GM23338 (cell line): ENCODE data around the gene ZNF716. TPM values are rescaled to one million over a fixed set of nuclear protein-coding genes. Genes with fewer than 3 reads are reported as not detected.

ENCODE experiments used
- ATAC-seq: fragments of 200-7000 bp; cut with Tn5 transposase; 3 replicates; pipeline ENCODE4 v1.9.1; 2020
- DNase-seq: peaks from one replicate; pipeline ENCODE4 v3.0.0-alpha.2; 2015; ENCODE audit warnings: low spot score
- H2AFZ ChIP-seq: fragments of 200-600 bp; sonication (generic); 2 replicates; pipeline ENCODE4 v1.8.0; 2016; ENCODE audit warnings: antibody characterized with exemption, mild to moderate bottlenecking, moderate library complexity
- H3F3A ChIP-seq: fragments of 200-600 bp; sonication (generic); replicated peaks from 2 replicates; pipeline ENCODE4 v1.8.0; 2017; ENCODE audit warnings: antibody characterized with exemption, mixed run types, low read depth
- H3K27ac ChIP-seq: fragments of 200-600 bp; sonication (generic); 2 replicates; pipeline ENCODE4 v1.6.1; 2016; ENCODE audit warnings: low read depth
- H3K27me3 ChIP-seq: fragments of 200-600 bp; sonication (generic); 2 replicates; pipeline ENCODE4 v1.8.0; 2016; ENCODE audit warnings: mild to moderate bottlenecking, mixed run types, moderate library complexity; ENCODE audit not compliant: insufficient read depth
- H3K36me3 ChIP-seq: fragments of 200-600 bp; sonication (generic); 2 replicates; pipeline ENCODE4 v1.8.0; 2016; ENCODE audit warnings: mild to moderate bottlenecking; ENCODE audit not compliant: insufficient read depth
- H3K4me1 ChIP-seq: fragments of 200-600 bp; sonication (generic); 2 replicates; pipeline ENCODE4 v1.8.0; 2016; ENCODE audit warnings: mild to moderate bottlenecking, moderate library complexity; ENCODE audit not compliant: insufficient read depth
- H3K4me2 ChIP-seq: fragments of 200-600 bp; sonication (generic); 2 replicates; pipeline ENCODE4 v1.7.1; 2017; ENCODE audit warnings: mixed run types
- H3K4me3 ChIP-seq: fragments of 200-600 bp; sonication (generic); 2 replicates; pipeline ENCODE4 v1.6.1; 2016; ENCODE audit warnings: mixed run types
- H3K79me2 ChIP-seq: fragments of 200-600 bp; sonication (generic); replicated peaks from 2 replicates; pipeline ENCODE4 v1.8.0; 2017; ENCODE audit warnings: mild to moderate bottlenecking; ENCODE audit not compliant: insufficient read depth
- H3K9me2 ChIP-seq: fragments of 200-600 bp; sonication (generic); 2 replicates; pipeline ENCODE4 v1.8.0; 2017; ENCODE audit not compliant: insufficient read depth
- H4K20me1 ChIP-seq: fragments of 200-600 bp; sonication (generic); replicated peaks from 2 replicates; pipeline ENCODE4 v1.8.0; 2017; ENCODE audit warnings: mild to moderate bottlenecking; ENCODE audit not compliant: insufficient read depth
- H3K27ac Mint-ChIP-seq: 2 replicates; pipeline ENCODE4 v1.8.0; 2020; ENCODE audit warnings: inconsistent platforms, mild to moderate bottlenecking, moderate library complexity, mixed read lengths
- H3K27me3 Mint-ChIP-seq: 3 replicates; pipeline ENCODE4 v1.8.0; 2022; ENCODE audit warnings: low read depth, mild to moderate bottlenecking, moderate library complexity, mixed read lengths, inconsistent platforms; ENCODE audit not compliant: insufficient read depth, poor library complexity
- H3K36me3 Mint-ChIP-seq: 3 replicates; pipeline ENCODE4 v1.8.0; 2021; ENCODE audit warnings: low read depth, mild to moderate bottlenecking, inconsistent platforms, moderate library complexity, mixed read lengths
- H3K4me1 Mint-ChIP-seq: 3 replicates; pipeline ENCODE4 v1.8.0; 2020; ENCODE audit warnings: mild to moderate bottlenecking, inconsistent platforms, mixed read lengths
- H3K4me3 Mint-ChIP-seq: 3 replicates; pipeline ENCODE4 v1.8.0; 2021; ENCODE audit warnings: moderate library complexity, mild to moderate bottlenecking, inconsistent platforms, mixed read lengths
- H3K9me3 Mint-ChIP-seq: 3 replicates; pipeline ENCODE4 v1.8.0; 2020; ENCODE audit warnings: moderate library complexity, mild to moderate bottlenecking, inconsistent platforms, mixed read lengths
- CREB1 ChIP-seq: fragments of 250-450 bp; sonication (Bioruptor Pico); IDR thresholded peaks from 2 replicates; pipeline ENCODE4 v1.5.0; 2020; ENCODE audit warnings: low read depth, mild to moderate bottlenecking, moderate library complexity
- EZH2 ChIP-seq: fragments of 200-600 bp; sonication (generic); IDR thresholded peaks from one replicate; pipeline ENCODE4 v1.8.0; 2017; ENCODE audit warnings: antibody characterized with exemption, mild to moderate bottlenecking, low read depth; ENCODE audit not compliant: unreplicated experiment
- EZH2phosphoT487 ChIP-seq: fragments of 200-600 bp; sonication (generic); IDR thresholded peaks from one replicate; pipeline ENCODE4 v1.8.1; 2018; ENCODE audit warnings: antibody characterized with exemption; ENCODE audit not compliant: unreplicated experiment
- JUNB ChIP-seq: IDR thresholded peaks from one replicate; pipeline ENCODE4 v1.6.1; 2016; ENCODE audit warnings: antibody characterized with exemption; ENCODE audit not compliant: unreplicated experiment
- NANOG ChIP-seq: IDR thresholded peaks from 2 replicates; pipeline ENCODE4 v1.6.1; 2016; ENCODE audit warnings: antibody characterized with exemption, borderline replicate concordance
- POLR2AphosphoS5 ChIP-seq: IDR thresholded peaks from 2 replicates; pipeline ENCODE4 v1.6.1; 2016; ENCODE audit warnings: antibody characterized with exemption, low read depth
- STAT1 ChIP-seq: IDR thresholded peaks from one replicate; pipeline ENCODE4 v1.6.1; 2016; ENCODE audit warnings: antibody characterized with exemption; ENCODE audit not compliant: unreplicated experiment
- ZNF114 ChIP-seq: fragments of 250-450 bp; sonication (Bioruptor Pico); IDR thresholded peaks from 2 replicates; pipeline ENCODE4 v1.5.0; 2020; ENCODE audit warnings: mild to moderate bottlenecking, moderate library complexity
- ZNF331 ChIP-seq: fragments of 250-450 bp; sonication (Bioruptor Pico); IDR thresholded peaks from 2 replicates; pipeline ENCODE4 v1.5.0; 2020; ENCODE audit warnings: low read depth, mild to moderate bottlenecking, moderate library complexity
- polyA plus RNA-seq: library from polyadenylated mRNA; unstranded; fragments of >200 nt; fragmentation: Nextera tagmentation; extraction: Ambion mirVana; gene quantifications from 2 replicates; pipeline ENCODE4 v1.2.1, GENCODE V29; 2016
- total RNA-seq: library from RNA; depleted of rRNA; stranded (reverse); fragments of >200 nt; shearing (Covaris generic); gene quantifications from 2 replicates; pipeline ENCODE4 v1.2.3, GENCODE V29; 2014
- TF ChIP-seq, protein P1 (sequence below): IDR thresholded peaks from one replicate; pipeline ENCODE4 v1.6.1; 2018; ENCODE audit warnings: antibody characterized with exemption; ENCODE audit not compliant: unreplicated experiment
- TF ChIP-seq, protein P2 (sequence below): fragments of 250-450 bp; sonication (Bioruptor Pico); IDR thresholded peaks from 2 replicates; pipeline ENCODE4 v1.5.0; 2020; ENCODE audit warnings: mild to moderate bottlenecking, moderate library complexity
- TF ChIP-seq, protein P3 (sequence below), 2 experiments: fragments of 200-600 bp in 1 of 2; sonication (generic) in 1 of 2; conservative IDR thresholded peaks; 2 replicates each; pipeline versions ENCODE4 v1.5.1 to v1.6.1; 2016 to 2017; ENCODE audit warnings: antibody characterized with exemption in 2 of 2, low read depth in 2 of 2, mild to moderate bottlenecking in 2 of 2, moderate library complexity in 1 of 2
- TF ChIP-seq, protein P4 (sequence below): IDR thresholded peaks from 2 replicates; pipeline ENCODE4 v1.6.1; 2016; ENCODE audit warnings: antibody characterized with exemption

The ZNF716 gene
- total and polyA plus RNA-seq, 2 experiments from 2014 or later = not detected

DNA sequence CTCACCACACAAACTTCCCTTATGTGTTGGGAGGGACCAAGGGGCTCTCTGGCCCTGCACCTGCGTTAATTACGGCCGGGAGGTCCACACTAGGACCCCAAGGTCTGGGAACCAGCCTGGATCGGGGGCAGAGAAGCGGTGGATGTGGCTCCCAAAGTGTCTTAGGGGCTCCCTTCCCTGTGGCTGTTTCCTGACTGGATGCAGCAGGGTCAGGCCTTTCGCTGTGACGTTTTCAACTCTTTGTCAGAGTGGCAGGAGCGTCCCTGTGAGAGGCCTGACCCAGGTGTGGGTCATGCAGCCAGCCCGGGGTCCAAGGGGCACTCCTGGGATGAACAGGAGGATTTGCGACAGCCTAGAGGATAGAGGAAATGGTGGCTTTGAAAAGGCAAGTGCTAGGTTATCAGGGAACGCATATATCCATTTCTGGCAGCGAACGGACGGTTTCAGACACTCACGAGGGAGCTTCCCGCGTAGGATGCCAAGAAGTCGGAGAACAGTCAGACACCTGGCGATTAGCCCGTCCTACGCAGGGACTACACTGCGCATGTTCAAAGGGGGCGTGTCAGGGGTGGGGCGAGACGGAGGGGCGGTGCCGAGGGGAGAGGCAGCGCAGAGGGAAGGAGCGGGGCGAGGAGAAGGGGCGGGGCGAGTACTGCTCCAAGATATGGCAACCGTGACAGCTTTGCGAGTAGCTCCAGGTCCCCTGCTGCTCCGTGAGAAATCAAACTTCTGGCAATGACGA lies 46.2 kb upstream of the ZNF716 start:
- H3K36me3 Mint-ChIP-seq = peaks cover 38% of the 10 kb centered on the region
- H2AFZ ChIP-seq = no peak overlapping the region
- H3K4me1 ChIP-seq = no peaks in the 10 kb centered on the region
- H3K27me3 Mint-ChIP-seq = peaks cover 3% of the 10 kb centered on the region
- no peaks in the 10 kb centered on the region; the same call in 1 of the 2 replicates for H3K36me3 ChIP-seq
- H3K4me1 Mint-ChIP-seq = no peaks in the 10 kb centered on the region
- H3K79me2 ChIP-seq = no peaks in the 10 kb centered on the region
- no peak overlapping the region for H3K27ac Mint-ChIP-seq
- no peak for ATAC-seq
- H4K20me1 ChIP-seq = no peaks in the 10 kb centered on the region
- no peak overlapping the region for H3K4me3 Mint-ChIP-seq
- no peak overlapping the region for H3K4me2 ChIP-seq
- no peaks in the 10 kb centered on the region for H3K9me2 ChIP-seq
- TF ChIP-seq POLR2AphosphoS5 = no peak
- TF ChIP-seq STAT1 = no peak
- no peak for TF ChIP-seq NANOG
- no peak for TF ChIP-seq ZNF114
- TF ChIP-seq, protein P1, sequence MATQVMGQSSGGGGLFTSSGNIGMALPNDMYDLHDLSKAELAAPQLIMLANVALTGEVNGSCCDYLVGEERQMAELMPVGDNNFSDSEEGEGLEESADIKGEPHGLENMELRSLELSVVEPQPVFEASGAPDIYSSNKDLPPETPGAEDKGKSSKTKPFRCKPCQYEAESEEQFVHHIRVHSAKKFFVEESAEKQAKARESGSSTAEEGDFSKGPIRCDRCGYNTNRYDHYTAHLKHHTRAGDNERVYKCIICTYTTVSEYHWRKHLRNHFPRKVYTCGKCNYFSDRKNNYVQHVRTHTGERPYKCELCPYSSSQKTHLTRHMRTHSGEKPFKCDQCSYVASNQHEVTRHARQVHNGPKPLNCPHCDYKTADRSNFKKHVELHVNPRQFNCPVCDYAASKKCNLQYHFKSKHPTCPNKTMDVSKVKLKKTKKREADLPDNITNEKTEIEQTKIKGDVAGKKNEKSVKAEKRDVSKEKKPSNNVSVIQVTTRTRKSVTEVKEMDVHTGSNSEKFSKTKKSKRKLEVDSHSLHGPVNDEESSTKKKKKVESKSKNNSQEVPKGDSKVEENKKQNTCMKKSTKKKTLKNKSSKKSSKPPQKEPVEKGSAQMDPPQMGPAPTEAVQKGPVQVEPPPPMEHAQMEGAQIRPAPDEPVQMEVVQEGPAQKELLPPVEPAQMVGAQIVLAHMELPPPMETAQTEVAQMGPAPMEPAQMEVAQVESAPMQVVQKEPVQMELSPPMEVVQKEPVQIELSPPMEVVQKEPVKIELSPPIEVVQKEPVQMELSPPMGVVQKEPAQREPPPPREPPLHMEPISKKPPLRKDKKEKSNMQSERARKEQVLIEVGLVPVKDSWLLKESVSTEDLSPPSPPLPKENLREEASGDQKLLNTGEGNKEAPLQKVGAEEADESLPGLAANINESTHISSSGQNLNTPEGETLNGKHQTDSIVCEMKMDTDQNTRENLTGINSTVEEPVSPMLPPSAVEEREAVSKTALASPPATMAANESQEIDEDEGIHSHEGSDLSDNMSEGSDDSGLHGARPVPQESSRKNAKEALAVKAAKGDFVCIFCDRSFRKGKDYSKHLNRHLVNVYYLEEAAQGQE = no peak
- TF ChIP-seq EZH2 = no peak
- TF ChIP-seq EZH2phosphoT487 = no peak
- TF ChIP-seq ZNF331 (CRISPR knock-in tag) = no peak
- TF ChIP-seq JUNB = no peak
- TF ChIP-seq, protein P2, sequence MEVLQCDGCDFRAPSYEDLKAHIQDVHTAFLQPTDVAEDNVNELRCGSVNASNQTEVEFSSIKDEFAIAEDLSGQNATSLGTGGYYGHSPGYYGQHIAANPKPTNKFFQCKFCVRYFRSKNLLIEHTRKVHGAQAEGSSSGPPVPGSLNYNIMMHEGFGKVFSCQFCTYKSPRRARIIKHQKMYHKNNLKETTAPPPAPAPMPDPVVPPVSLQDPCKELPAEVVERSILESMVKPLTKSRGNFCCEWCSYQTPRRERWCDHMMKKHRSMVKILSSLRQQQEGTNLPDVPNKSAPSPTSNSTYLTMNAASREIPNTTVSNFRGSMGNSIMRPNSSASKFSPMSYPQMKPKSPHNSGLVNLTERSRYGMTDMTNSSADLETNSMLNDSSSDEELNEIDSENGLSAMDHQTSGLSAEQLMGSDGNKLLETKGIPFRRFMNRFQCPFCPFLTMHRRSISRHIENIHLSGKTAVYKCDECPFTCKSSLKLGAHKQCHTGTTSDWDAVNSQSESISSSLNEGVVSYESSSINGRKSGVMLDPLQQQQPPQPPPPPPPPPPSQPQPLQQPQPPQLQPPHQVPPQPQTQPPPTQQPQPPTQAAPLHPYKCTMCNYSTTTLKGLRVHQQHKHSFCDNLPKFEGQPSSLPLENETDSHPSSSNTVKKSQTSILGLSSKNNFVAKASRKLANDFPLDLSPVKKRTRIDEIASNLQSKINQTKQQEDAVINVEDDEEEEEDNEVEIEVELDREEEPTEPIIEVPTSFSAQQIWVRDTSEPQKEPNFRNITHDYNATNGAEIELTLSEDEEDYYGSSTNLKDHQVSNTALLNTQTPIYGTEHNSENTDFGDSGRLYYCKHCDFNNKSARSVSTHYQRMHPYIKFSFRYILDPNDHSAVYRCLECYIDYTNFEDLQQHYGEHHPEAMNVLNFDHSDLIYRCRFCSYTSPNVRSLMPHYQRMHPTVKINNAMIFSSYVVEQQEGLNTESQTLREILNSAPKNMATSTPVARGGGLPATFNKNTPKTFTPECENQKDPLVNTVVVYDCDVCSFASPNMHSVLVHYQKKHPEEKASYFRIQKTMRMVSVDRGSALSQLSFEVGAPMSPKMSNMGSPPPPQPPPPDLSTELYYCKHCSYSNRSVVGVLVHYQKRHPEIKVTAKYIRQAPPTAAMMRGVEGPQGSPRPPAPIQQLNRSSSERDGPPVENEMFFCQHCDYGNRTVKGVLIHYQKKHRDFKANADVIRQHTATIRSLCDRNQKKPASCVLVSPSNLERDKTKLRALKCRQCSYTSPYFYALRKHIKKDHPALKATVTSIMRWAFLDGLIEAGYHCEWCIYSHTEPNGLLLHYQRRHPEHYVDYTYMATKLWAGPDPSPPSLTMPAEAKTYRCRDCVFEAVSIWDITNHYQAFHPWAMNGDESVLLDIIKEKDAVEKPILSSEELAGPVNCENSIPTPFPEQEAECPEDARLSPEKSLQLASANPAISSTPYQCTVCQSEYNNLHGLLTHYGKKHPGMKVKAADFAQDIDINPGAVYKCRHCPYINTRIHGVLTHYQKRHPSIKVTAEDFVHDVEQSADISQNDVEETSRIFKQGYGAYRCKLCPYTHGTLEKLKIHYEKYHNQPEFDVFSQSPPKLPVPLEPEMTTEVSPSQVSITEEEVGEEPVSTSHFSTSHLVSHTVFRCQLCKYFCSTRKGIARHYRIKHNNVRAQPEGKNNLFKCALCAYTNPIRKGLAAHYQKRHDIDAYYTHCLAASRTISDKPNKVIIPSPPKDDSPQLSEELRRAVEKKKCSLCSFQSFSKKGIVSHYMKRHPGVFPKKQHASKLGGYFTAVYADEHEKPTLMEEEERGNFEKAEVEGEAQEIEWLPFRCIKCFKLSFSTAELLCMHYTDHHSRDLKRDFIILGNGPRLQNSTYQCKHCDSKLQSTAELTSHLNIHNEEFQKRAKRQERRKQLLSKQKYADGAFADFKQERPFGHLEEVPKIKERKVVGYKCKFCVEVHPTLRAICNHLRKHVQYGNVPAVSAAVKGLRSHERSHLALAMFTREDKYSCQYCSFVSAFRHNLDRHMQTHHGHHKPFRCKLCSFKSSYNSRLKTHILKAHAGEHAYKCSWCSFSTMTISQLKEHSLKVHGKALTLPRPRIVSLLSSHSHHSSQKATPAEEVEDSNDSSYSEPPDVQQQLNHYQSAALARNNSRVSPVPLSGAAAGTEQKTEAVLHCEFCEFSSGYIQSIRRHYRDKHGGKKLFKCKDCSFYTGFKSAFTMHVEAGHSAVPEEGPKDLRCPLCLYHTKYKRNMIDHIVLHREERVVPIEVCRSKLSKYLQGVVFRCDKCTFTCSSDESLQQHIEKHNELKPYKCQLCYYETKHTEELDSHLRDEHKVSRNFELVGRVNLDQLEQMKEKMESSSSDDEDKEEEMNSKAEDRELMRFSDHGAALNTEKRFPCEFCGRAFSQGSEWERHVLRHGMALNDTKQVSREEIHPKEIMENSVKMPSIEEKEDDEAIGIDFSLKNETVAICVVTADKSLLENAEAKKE (CRISPR knock-in tag) = no peak
- TF ChIP-seq, protein P3, sequence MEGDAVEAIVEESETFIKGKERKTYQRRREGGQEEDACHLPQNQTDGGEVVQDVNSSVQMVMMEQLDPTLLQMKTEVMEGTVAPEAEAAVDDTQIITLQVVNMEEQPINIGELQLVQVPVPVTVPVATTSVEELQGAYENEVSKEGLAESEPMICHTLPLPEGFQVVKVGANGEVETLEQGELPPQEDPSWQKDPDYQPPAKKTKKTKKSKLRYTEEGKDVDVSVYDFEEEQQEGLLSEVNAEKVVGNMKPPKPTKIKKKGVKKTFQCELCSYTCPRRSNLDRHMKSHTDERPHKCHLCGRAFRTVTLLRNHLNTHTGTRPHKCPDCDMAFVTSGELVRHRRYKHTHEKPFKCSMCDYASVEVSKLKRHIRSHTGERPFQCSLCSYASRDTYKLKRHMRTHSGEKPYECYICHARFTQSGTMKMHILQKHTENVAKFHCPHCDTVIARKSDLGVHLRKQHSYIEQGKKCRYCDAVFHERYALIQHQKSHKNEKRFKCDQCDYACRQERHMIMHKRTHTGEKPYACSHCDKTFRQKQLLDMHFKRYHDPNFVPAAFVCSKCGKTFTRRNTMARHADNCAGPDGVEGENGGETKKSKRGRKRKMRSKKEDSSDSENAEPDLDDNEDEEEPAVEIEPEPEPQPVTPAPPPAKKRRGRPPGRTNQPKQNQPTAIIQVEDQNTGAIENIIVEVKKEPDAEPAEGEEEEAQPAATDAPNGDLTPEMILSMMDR (conservative IDR thresholded peaks at IDR 0.05; ENCODE audit: low read depth in 2 of 2) = no peak
- TF ChIP-seq, protein P4, sequence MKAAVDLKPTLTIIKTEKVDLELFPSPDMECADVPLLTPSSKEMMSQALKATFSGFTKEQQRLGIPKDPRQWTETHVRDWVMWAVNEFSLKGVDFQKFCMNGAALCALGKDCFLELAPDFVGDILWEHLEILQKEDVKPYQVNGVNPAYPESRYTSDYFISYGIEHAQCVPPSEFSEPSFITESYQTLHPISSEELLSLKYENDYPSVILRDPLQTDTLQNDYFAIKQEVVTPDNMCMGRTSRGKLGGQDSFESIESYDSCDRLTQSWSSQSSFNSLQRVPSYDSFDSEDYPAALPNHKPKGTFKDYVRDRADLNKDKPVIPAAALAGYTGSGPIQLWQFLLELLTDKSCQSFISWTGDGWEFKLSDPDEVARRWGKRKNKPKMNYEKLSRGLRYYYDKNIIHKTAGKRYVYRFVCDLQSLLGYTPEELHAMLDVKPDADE = no peak
- no peak for TF ChIP-seq CREB1
- H3K4me3 ChIP-seq = no peak overlapping the region
- H3K27ac ChIP-seq = no peak overlapping the region
- no peaks in the 10 kb centered on the region for H3K27me3 ChIP-seq
- H3K9me3 Mint-ChIP-seq = peaks cover 99% of the 10 kb centered on the region
- H3F3A ChIP-seq = no peaks in the 10 kb centered on the region
- DNase-seq = no peak
